Measurements from ENCODE around the gene RARS2.

GRCh38 chr6:87487555-87487954, 102.2 kb downstream of the RARS2 start:
- TF ChIP-seq POLR2A (IDR thresholded peaks at IDR 0.05; ENCODE audit: low read depth, low read length) (no peak), POLR2AphosphoS5 (IDR thresholded peaks at IDR 0.05; ENCODE audit: low read depth, low read length) (no peak)
